GM21786 (cell line): Measurements from ENCODE around the gene C18orf63.
A peak's percentile ranks its signal among the peaks of the same experiment; 100 is the strongest.
"Not testable (repeated sequence)": the region's sequence is repeated elsewhere in the genome, so short reads cannot be mapped to it uniquely, and the experiment has no call there.

Experiments
- ATAC-seq: cut with Tn5 transposase; IDR thresholded peaks from one replicate; pipeline ENCODE4 v1.9.1; 2021; ENCODE audit not compliant: unreplicated experiment

The C18orf63 gene

DNA sequence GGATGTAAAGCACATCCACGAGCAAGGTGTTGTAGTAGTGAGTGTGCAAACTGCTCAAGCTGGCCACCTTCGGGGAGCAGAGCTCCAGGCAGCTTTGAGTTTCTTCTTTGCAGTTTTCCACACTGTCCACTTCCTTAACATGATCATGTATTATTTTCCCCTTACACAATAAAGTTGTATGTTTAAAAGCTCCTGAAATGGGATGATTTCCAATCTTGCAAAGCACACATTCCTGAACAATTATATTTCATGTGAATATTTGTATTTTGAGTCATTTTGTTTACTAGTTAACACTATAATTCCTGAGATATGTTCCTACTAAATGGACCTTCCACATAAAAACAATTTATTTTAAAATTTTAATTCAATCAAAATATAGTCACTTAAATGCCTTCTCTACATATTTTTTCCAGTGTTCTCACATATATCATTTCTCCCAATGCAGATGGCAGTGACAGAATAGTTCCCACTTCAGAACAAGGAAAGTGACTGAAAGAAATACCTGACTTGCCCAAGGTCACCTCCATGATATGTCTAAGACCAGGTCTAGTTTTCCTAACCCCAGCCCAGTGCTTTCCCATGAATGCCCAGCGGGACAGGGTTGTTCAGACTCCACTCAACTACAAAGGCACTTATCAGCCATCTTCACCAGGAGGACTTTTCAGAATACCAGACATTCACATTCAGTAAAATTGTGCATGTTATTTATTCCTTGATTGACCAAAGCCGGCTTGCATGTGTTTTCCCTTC is 29.4 kb upstream of the C18orf63 start:
- no peak for ATAC-seq

- no peak for ATAC-seq
Measured at GRCh38 chr18:74286856-74287255, 28.8 kb upstream of the C18orf63 start.

DNA sequence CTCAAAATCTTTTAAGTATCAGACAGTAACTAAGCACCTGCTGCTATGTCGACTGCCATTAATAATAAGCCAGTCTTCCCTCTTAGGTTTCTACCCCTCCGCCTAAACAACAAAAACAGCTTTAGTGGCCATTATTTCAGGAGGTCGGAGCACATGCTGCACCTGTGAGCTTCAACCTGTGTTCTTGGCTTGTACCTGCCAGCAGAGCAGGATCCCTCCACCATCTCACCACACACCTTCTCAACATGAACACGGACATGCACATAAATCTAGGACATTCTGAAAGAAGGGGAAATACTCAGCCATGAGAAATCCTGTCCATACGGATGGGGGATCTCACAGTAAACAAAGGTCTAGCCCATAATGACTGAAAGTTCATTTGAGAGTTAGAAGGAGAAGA is 27.6 kb upstream of the C18orf63 start:
- no peak for ATAC-seq

DNA sequence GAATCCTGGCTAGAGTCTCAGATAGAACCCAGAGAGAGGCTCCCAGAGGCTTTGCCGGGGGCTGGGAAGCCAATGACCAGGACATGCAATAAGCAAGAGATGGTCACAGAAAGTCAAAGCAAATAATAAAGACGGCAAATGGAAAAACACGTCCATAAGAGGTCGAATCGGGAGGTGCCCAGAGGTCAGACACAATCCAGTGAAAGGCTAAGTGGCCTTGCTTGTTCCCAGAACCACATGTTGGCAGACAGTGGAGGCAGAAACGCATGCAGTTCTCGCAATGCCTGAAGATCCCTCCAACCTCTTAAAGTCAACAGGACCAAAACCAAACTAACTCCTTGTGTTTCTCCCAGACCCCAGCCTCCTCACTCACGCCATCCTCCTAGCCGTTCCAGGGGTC is 26.9 kb upstream of the C18orf63 start:
- no peak for ATAC-seq

DNA sequence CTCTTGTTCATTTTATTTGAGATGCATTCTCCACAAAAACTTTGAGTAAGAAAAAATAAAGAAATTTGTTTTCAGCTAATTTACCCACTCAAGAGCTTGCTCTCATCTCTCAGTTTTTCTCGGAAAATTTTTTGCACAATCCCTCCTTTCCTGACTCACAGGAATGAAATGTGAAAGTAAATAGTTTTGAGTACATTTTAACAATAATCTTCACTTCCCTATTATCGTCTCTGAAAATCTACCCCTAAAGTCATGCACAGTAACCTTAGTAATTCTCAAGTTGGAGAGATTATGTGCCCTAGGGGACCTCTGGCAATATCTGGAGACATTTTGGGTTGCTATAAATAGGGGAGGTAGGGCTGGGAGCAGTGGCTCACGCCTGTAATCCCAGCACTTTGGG is 26.5 kb upstream of the C18orf63 start:
- ATAC-seq = no peak

- no peak for ATAC-seq
Measured at GRCh38 chr18:74290021-74290420, 25.6 kb upstream of the C18orf63 start.

DNA sequence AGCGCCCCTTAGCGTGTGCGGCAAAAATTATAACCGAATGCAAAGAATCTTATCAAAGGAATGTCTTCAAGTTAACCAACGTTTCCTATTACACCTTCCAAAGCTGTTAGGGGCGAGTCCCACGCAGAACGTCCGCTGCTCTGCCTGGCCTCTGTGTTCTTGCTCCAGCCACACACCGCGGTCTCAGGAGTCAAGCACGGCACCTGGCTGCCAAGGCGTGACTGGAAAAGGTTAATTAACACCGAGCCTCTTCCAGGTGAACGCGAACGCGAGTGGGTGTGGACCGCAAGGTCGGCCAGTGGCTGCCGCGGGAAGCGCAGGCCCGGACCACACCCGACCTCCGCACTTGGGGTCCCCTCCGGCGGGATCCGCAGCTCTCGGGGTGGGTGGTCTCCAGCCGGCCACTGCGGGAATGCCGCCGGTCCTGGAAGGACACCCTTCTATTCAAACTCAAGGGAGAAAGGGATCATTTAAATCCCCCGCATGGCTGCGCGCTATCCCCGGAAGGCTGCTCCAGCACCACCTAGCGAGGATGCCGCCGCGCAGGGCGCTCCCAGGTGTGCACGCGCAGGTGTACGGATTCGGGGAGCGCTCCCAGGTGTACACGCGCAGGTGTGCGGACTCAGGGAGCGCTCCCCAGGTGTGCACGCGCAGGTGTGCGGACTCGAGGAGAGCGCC is 24.7 kb upstream of the C18orf63 start:
- ATAC-seq = no peak

GRCh38 chr18:74291472-74291770 is 24.2 kb upstream of the C18orf63 start:
- ATAC-seq = no peak

- peak; percentile 99 for ATAC-seq
Measured at GRCh38 chr18:74291771-74292540, 23.7 kb upstream of the C18orf63 start, which contains the start of gene CYB5A. Gene CYB5A (minus strand): TSS chr18:74291963. CDS start chr18:74291875, 88 bp downstream.

DNA sequence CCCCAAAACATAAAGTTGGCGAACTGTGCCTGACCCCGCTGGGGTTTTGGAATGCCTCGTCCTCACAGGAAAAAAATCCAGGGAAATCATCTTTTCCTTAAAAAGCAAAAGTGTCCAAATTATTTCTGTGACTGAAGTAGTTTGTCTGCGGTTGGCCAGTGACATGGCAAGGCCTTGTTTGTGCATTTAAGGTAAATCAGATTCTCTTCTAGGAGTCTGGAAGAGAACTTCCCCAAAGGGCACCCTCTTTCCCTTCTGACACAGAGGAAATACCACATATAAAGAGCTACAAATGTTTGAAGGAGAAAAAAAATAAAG is 23.1 kb upstream of the C18orf63 start:
- ATAC-seq = no peak

- not testable (repeated sequence) for ATAC-seq
Measured at GRCh38 chr18:74292982-74293381, 22.7 kb upstream of the C18orf63 start.

DNA sequence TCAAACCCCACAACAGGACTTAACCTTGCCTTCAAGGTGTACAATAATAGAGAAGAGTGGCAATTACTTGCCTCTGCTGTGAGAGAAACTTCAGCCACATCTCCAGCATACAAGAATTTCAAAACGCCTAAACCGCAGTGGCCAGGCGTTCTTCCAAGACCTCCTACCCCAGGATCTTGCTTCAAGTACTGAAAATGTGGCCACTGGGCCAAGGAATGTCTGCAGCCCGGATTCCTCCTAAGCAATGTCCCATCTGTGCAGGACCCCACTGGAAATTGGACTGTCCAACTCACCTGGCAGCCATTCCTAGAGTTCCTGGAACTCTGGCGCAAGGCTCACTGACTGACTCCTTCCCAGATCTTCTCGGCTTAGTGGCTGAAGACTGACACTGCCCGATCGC is 21.1 kb upstream of the C18orf63 start:
- ATAC-seq = no peak

DNA sequence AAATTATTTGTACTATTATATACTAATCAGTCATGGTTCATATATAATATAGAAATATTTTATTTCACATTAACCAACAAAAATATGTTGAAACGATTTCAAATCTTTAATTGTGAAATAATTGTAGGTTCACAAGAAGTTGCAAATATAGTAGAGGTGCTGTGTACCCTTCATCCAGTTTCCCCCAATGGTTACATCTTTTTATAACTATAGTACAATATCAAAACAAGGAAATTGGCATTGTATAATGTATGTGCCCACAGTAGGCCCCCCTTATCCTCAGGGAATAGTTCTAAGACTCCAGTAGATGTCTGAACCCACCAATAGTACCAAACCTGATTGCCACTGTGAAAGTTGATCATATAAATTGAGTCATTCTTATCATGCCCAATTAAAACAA is 16.5 kb upstream of the C18orf63 start:
- ATAC-seq = no peak

- ATAC-seq = no peak
Measured at GRCh38 chr18:74299746-74300145, 15.9 kb upstream of the C18orf63 start.

DNA sequence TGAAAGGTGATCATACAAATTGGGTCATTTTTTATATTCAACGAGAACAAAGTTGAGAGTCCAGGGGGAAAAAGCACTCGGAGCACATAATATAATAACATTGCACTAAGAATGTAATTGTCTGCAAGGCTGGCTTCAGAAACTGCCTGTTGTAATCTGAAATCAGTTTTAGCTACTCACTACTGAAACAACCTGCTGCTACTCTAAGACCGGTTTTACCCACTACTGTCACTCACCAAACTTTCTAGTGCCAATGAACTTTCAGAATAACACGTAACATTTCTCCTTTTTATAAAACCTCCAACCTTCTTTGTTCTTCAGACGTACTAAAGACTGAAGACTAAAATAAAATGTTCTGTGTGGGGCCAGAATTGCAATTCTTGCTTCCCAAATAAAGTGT is 12.3 kb upstream of the C18orf63 start:
- ATAC-seq = no peak

DNA sequence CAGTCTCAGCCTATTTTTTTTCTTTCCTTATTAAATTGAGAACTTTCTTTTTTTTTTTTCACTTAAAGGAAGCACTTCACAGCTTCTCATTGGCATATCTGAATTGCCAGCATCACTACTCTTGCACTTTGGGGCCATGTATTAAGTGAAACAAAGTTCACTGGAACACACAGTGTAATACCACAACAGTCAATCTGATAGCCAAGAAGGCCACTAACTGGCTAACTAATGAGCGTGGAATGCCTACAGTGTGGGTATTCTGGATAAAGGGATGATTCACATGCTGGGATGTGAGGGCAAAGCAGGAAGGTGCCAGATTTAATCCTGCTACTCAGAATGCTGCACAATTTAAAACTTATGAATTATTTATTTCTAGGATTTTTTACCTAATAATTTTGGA is 11.7 kb upstream of the C18orf63 start:
- ATAC-seq = no peak

DNA sequence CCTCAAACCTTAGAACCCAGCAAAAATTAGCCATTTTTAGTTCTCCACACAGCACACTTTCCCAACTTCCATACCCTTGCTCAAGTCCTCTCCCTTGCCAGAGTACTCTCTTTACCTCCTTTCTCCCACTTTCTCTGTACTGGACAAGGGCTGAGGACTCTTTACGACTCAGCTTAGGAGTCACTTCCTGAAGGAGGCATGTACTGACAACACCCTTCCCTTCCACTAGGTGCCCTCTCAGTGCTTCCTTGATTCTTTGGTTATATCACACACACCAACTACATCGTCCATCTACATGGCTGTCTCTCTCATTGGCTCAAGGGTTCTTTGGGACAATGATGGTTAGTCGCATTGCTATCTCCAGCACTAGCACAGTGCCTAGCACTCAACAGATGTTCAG is 5.2 kb upstream of the C18orf63 start:
- peak; percentile 94 for ATAC-seq

DNA sequence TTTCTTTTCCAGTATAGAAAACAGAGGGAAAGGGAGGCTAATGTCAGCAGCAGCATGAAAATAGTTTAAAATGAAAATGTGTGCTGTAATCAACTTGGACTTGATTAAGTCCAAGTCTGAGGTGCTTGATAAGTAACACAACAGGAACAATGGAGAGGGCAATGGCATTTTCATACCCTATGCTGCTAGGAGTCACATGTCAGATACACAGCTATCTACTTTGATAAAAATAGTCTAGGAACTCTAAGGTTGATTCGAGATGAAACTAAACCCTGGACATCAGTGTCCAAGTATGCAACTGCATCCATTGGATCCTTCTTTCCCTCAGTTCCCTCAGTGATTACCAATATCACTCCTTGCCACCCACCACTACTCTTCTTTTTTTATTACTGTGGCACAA is 4.6 kb upstream of the C18orf63 start:
- no peak for ATAC-seq

GRCh38 chr18:74314759-74315463 is 728 bp upstream of the C18orf63 start:
- ATAC-seq = no peak

GRCh38 chr18:74316257-74317170 is 875 bp downstream of the C18orf63 start:
- no peak for ATAC-seq

DNA sequence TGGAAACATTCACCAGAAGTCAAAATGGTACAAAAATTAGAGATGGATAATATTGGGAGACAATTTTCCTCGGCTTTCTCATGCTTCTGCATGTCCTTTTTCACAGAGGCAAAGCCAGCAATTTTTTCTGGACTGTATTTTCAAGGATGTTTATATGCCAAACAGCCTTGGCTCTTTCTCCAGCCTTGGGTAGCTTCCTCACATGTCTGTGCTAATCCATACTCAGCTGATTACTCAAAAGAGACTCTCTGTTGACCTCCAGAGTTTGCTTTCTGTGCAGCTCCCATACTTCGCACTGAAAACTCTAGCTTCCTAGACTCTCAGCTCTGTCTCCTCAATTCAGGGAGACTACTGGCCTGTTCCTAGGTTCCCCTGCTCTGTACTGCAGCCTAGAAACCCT is 10.6 kb downstream of the C18orf63 start:
- no peak for ATAC-seq
